ENCODE results near the gene LHFPL6. TPM values are rescaled to one million over a fixed set of nuclear protein-coding genes. Genes with fewer than 3 reads are reported as not detected.

Gene LHFPL6
- total RNA-seq, 2 donors from 2014 or later = 99.0 to 115 TPM

- ATAC-seq (ENCODE audit: insufficient number of reproducible peaks, low FRiP score, low read depth) (no peak), DNase-seq (ENCODE audit: low spot score) (no peak)
- H3K4me1 ChIP-seq (ENCODE audit: control insufficient read depth in 1 of 2, low read depth in 2 of 2) = peaks cover 40 to 83% of the 10 kb centered on the region in 2 donors
- H3K27ac ChIP-seq = peak overlapping the region; percentile 19 to 53
- TF ChIP-seq CTCF (IDR thresholded peaks at IDR 0.05) = no peak
- H3K36me3 ChIP-seq = no peaks in the 10 kb centered on the region
- peak overlapping the region; percentile 20 for H3K4me3 ChIP-seq
- no peaks in the 10 kb centered on the region for H3K9me3 ChIP-seq
- H3K27me3 ChIP-seq (replicated peaks; ENCODE audit: insufficient read depth) = no peaks in the 10 kb centered on the region
These were observed 224.7 kb downstream of the LHFPL6 start for GRCh38 chr13:39378306-39378705.

DNA sequence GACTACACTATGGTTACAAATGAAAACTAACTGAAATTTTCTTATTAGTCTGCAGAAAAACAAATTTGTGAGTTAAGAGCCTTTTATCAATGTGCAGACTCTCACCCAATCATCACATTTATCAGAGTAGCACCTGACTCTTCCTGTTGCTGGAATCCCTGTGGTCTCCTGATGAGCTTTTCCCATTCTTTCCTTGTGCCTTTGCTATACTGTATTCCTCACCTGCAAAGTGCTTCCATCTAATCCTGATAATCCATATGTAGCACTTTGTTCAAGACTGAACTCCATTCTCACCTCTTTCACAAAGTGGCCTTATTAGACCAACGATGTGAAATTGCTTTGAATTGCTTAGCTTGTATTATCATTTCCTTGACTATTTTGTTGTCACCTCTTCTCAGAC lies 225.3 kb downstream of the LHFPL6 start:
- peak overlapping the region; percentile 19 to 53 for H3K27ac ChIP-seq
- no peaks in the 10 kb centered on the region for H3K9me3 ChIP-seq
- no peaks in the 10 kb centered on the region for H3K27me3 ChIP-seq (replicated peaks; ENCODE audit: insufficient read depth)
- no peaks in the 10 kb centered on the region for H3K36me3 ChIP-seq
- peak overlapping the region; percentile 14 for H3K4me3 ChIP-seq
- no peak for ATAC-seq (ENCODE audit: insufficient number of reproducible peaks, low FRiP score, low read depth)
- no peak for TF ChIP-seq CTCF (IDR thresholded peaks at IDR 0.05)
- no peak for DNase-seq (ENCODE audit: low spot score)
- H3K4me1 ChIP-seq (ENCODE audit: control insufficient read depth in 1 of 2, low read depth in 2 of 2) = peaks cover 42 to 84% of the 10 kb centered on the region in 2 donors

- DNase-seq (ENCODE audit: low spot score) = no peak
- Histone ChIP-seq H3K4me1 (ENCODE audit: control insufficient read depth in 1 of 2, low read depth in 2 of 2) (peaks cover 44 to 96% of the 10 kb centered on the region in 2 donors), H3K27ac (peak overlapping the region; percentile 56 to 62), H3K9me3 (no peaks in the 10 kb centered on the region), H3K4me3 (peak overlapping the region; percentile 25), H3K27me3 (replicated peaks; ENCODE audit: insufficient read depth) (no peaks in the 10 kb centered on the region), H3K36me3 (no peaks in the 10 kb centered on the region)
- TF ChIP-seq CTCF (IDR thresholded peaks at IDR 0.05) = no peak
- ATAC-seq (ENCODE audit: insufficient number of reproducible peaks, low FRiP score, low read depth) = no peak
These were observed 226.9 kb downstream of the LHFPL6 start for GRCh38 chr13:39376076-39376475.

DNA sequence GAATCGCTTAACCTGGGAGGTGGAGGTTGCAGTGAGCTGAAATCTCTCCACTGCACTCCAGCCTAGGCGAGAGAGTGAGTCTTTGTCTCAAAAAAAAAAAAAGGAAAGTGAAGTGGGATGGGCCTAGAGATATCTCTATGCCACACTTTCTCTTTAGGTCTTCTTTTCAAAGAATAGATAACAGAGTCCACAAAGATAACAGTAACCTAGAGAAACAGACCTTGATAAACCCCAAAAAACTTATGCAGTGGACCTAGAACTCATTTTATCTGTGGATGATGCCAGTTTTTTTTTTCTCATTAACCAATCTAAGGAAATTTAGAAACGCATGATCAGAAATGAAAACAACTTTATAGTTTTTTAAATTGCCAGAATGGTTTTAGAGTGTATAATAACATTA lies 227.4 kb downstream of the LHFPL6 start:
- no peaks in the 10 kb centered on the region for H3K9me3 ChIP-seq
- peaks cover 44 to 96% of the 10 kb centered on the region in 2 donors for H3K4me1 ChIP-seq (ENCODE audit: control insufficient read depth in 1 of 2, low read depth in 2 of 2)
- no peaks in the 10 kb centered on the region for H3K36me3 ChIP-seq
- no peak for DNase-seq (ENCODE audit: low spot score)
- ATAC-seq (ENCODE audit: insufficient number of reproducible peaks, low FRiP score, low read depth) = no peak
- TF ChIP-seq CTCF (IDR thresholded peaks at IDR 0.05) = no peak
- no peak overlapping the region for H3K4me3 ChIP-seq
- H3K27ac ChIP-seq = peak overlapping the region; percentile 56 to 62
- no peaks in the 10 kb centered on the region for H3K27me3 ChIP-seq (replicated peaks; ENCODE audit: insufficient read depth)

- H3K9me3 ChIP-seq = no peaks in the 10 kb centered on the region
- H3K4me1 ChIP-seq (ENCODE audit: control insufficient read depth in 1 of 2, low read depth in 2 of 2) = peaks cover 48 to 96% of the 10 kb centered on the region in 2 donors
- H3K27me3 ChIP-seq (replicated peaks; ENCODE audit: insufficient read depth) = no peaks in the 10 kb centered on the region
- no peak for TF ChIP-seq CTCF (IDR thresholded peaks at IDR 0.05)
- ATAC-seq (ENCODE audit: insufficient number of reproducible peaks, low FRiP score, low read depth) (no peak), DNase-seq (ENCODE audit: low spot score) (no peak)
- H3K27ac ChIP-seq = peak overlapping the region; percentile 56 to 62
- H3K36me3 ChIP-seq = no peaks in the 10 kb centered on the region
- H3K4me3 ChIP-seq = no peak overlapping the region
These were observed 228.2 kb downstream of the LHFPL6 start for GRCh38 chr13:39374741-39375189.
